GM23338 (cell line): Measurements from ENCODE around the gene MPRIP. TPM values are rescaled to one million over a fixed set of nuclear protein-coding genes. Genes with fewer than 3 reads are reported as not detected.
A peak's percentile ranks its signal among the peaks of the same experiment; 100 is the strongest.

Source experiments
- ATAC-seq: fragments of 200-7000 bp; cut with Tn5 transposase; 3 replicates; pipeline ENCODE4 v1.9.1; 2020
- DNase-seq: peaks from one replicate; pipeline ENCODE4 v3.0.0-alpha.2; 2015; ENCODE audit warnings: low spot score
- H2AFZ ChIP-seq: fragments of 200-600 bp; sonication (generic); 2 replicates; pipeline ENCODE4 v1.8.0; 2016; ENCODE audit warnings: antibody characterized with exemption, mild to moderate bottlenecking, moderate library complexity
- H3F3A ChIP-seq: fragments of 200-600 bp; sonication (generic); replicated peaks from 2 replicates; pipeline ENCODE4 v1.8.0; 2017; ENCODE audit warnings: antibody characterized with exemption, mixed run types, low read depth
- H3K27ac ChIP-seq: fragments of 200-600 bp; sonication (generic); 2 replicates; pipeline ENCODE4 v1.6.1; 2016; ENCODE audit warnings: low read depth
- H3K27me3 ChIP-seq: fragments of 200-600 bp; sonication (generic); 2 replicates; pipeline ENCODE4 v1.8.0; 2016; ENCODE audit warnings: mild to moderate bottlenecking, mixed run types, moderate library complexity; ENCODE audit not compliant: insufficient read depth
- H3K36me3 ChIP-seq: fragments of 200-600 bp; sonication (generic); 2 replicates; pipeline ENCODE4 v1.8.0; 2016; ENCODE audit warnings: mild to moderate bottlenecking; ENCODE audit not compliant: insufficient read depth
- H3K4me1 ChIP-seq: fragments of 200-600 bp; sonication (generic); 2 replicates; pipeline ENCODE4 v1.8.0; 2016; ENCODE audit warnings: mild to moderate bottlenecking, moderate library complexity; ENCODE audit not compliant: insufficient read depth
- H3K4me2 ChIP-seq: fragments of 200-600 bp; sonication (generic); 2 replicates; pipeline ENCODE4 v1.7.1; 2017; ENCODE audit warnings: mixed run types
- H3K4me3 ChIP-seq: fragments of 200-600 bp; sonication (generic); 2 replicates; pipeline ENCODE4 v1.6.1; 2016; ENCODE audit warnings: mixed run types
- H3K79me2 ChIP-seq: fragments of 200-600 bp; sonication (generic); replicated peaks from 2 replicates; pipeline ENCODE4 v1.8.0; 2017; ENCODE audit warnings: mild to moderate bottlenecking; ENCODE audit not compliant: insufficient read depth
- H3K9me2 ChIP-seq: fragments of 200-600 bp; sonication (generic); 2 replicates; pipeline ENCODE4 v1.8.0; 2017; ENCODE audit not compliant: insufficient read depth
- H4K20me1 ChIP-seq: fragments of 200-600 bp; sonication (generic); replicated peaks from 2 replicates; pipeline ENCODE4 v1.8.0; 2017; ENCODE audit warnings: mild to moderate bottlenecking; ENCODE audit not compliant: insufficient read depth
- H3K27ac Mint-ChIP-seq: 2 replicates; pipeline ENCODE4 v1.8.0; 2020; ENCODE audit warnings: inconsistent platforms, mild to moderate bottlenecking, moderate library complexity, mixed read lengths
- H3K27me3 Mint-ChIP-seq: 3 replicates; pipeline ENCODE4 v1.8.0; 2022; ENCODE audit warnings: low read depth, mild to moderate bottlenecking, moderate library complexity, mixed read lengths, inconsistent platforms; ENCODE audit not compliant: insufficient read depth, poor library complexity
- H3K36me3 Mint-ChIP-seq: 3 replicates; pipeline ENCODE4 v1.8.0; 2021; ENCODE audit warnings: low read depth, mild to moderate bottlenecking, inconsistent platforms, moderate library complexity, mixed read lengths
- H3K4me1 Mint-ChIP-seq: 3 replicates; pipeline ENCODE4 v1.8.0; 2020; ENCODE audit warnings: mild to moderate bottlenecking, inconsistent platforms, mixed read lengths
- H3K4me3 Mint-ChIP-seq: 3 replicates; pipeline ENCODE4 v1.8.0; 2021; ENCODE audit warnings: moderate library complexity, mild to moderate bottlenecking, inconsistent platforms, mixed read lengths
- H3K9me3 Mint-ChIP-seq: 3 replicates; pipeline ENCODE4 v1.8.0; 2020; ENCODE audit warnings: moderate library complexity, mild to moderate bottlenecking, inconsistent platforms, mixed read lengths
- CREB1 ChIP-seq: fragments of 250-450 bp; sonication (Bioruptor Pico); IDR thresholded peaks from 2 replicates; pipeline ENCODE4 v1.5.0; 2020; ENCODE audit warnings: low read depth, mild to moderate bottlenecking, moderate library complexity
- CTCF ChIP-seq, 2 experiments: fragments of 200-600 bp in 1 of 2; sonication (generic) in 1 of 2; conservative IDR thresholded peaks; 2 replicates each; pipeline versions ENCODE4 v1.5.1 to v1.6.1; 2016 to 2017; ENCODE audit warnings: antibody characterized with exemption in 2 of 2, low read depth in 2 of 2, mild to moderate bottlenecking in 2 of 2, moderate library complexity in 1 of 2
- EZH2 ChIP-seq: fragments of 200-600 bp; sonication (generic); IDR thresholded peaks from one replicate; pipeline ENCODE4 v1.8.0; 2017; ENCODE audit warnings: antibody characterized with exemption, mild to moderate bottlenecking, low read depth; ENCODE audit not compliant: unreplicated experiment
- EZH2phosphoT487 ChIP-seq: fragments of 200-600 bp; sonication (generic); IDR thresholded peaks from one replicate; pipeline ENCODE4 v1.8.1; 2018; ENCODE audit warnings: antibody characterized with exemption; ENCODE audit not compliant: unreplicated experiment
- JUNB ChIP-seq: IDR thresholded peaks from one replicate; pipeline ENCODE4 v1.6.1; 2016; ENCODE audit warnings: antibody characterized with exemption; ENCODE audit not compliant: unreplicated experiment
- NANOG ChIP-seq: IDR thresholded peaks from 2 replicates; pipeline ENCODE4 v1.6.1; 2016; ENCODE audit warnings: antibody characterized with exemption, borderline replicate concordance
- POLR2AphosphoS5 ChIP-seq: IDR thresholded peaks from 2 replicates; pipeline ENCODE4 v1.6.1; 2016; ENCODE audit warnings: antibody characterized with exemption, low read depth
- STAT1 ChIP-seq: IDR thresholded peaks from one replicate; pipeline ENCODE4 v1.6.1; 2016; ENCODE audit warnings: antibody characterized with exemption; ENCODE audit not compliant: unreplicated experiment
- ZNF114 ChIP-seq: fragments of 250-450 bp; sonication (Bioruptor Pico); IDR thresholded peaks from 2 replicates; pipeline ENCODE4 v1.5.0; 2020; ENCODE audit warnings: mild to moderate bottlenecking, moderate library complexity
- ZNF331 ChIP-seq: fragments of 250-450 bp; sonication (Bioruptor Pico); IDR thresholded peaks from 2 replicates; pipeline ENCODE4 v1.5.0; 2020; ENCODE audit warnings: low read depth, mild to moderate bottlenecking, moderate library complexity
- ZNF462 ChIP-seq: fragments of 250-450 bp; sonication (Bioruptor Pico); IDR thresholded peaks from 2 replicates; pipeline ENCODE4 v1.5.0; 2020; ENCODE audit warnings: mild to moderate bottlenecking, moderate library complexity
- polyA plus RNA-seq: library from polyadenylated mRNA; unstranded; fragments of >200 nt; fragmentation: Nextera tagmentation; extraction: Ambion mirVana; gene quantifications from 2 replicates; pipeline ENCODE4 v1.2.1, GENCODE V29; 2016
- total RNA-seq: library from RNA; depleted of rRNA; stranded (reverse); fragments of >200 nt; shearing (Covaris generic); gene quantifications from 2 replicates; pipeline ENCODE4 v1.2.3, GENCODE V29; 2014
- TF ChIP-seq, protein P1 (sequence below): IDR thresholded peaks from one replicate; pipeline ENCODE4 v1.6.1; 2018; ENCODE audit warnings: antibody characterized with exemption; ENCODE audit not compliant: unreplicated experiment

MPRIP gene
- total and polyA plus RNA-seq, 2 experiments from 2014 or later = 39.3 to 113 TPM

DNA sequence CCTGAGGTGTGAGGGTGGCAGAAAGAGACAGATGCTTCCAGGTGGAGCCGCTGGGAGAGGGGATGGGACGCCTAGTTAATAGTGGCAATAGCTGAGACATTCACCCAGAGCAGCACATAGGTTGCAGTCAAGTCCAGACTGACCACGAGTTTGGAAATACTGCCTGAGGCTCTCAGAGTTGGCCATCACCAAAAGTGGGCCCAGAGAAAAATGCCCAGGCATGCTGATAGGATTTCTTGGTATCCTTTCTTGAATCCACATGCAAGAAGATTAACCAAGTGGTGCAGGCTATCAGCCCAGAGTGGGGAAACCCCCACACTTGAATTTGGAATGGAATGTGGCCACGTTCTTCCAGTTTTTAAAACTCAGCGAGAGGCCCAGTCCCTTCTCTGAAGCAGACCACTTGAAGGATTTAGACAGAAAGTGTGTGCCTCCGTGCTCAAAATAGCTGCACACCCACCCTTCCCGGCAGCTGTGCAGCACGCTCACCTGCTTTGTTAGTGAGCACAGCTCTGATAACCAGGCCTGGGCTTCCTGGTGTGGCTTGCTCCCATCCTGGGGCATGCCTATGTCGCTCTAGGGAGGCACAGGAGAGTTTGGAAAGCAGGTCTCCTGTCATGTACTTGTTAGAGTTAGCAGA is 128.2 kb downstream of the MPRIP start:
- H3K4me1 Mint-ChIP-seq = peaks cover 11% of the 10 kb centered on the region
- Histone ChIP-seq H3K27ac (no peak overlapping the region), H3K9me2 (no peaks in the 10 kb centered on the region), H2AFZ (no peak overlapping the region), H3K79me2 (no peaks in the 10 kb centered on the region), H4K20me1 (no peaks in the 10 kb centered on the region; the same call in 1 of the 2 replicates), H3F3A (no peaks in the 10 kb centered on the region), H3K27me3 (no peaks in the 10 kb centered on the region), H3K4me1 (no peaks in the 10 kb centered on the region), H3K4me3 (no peak overlapping the region), H3K36me3 (no peaks in the 10 kb centered on the region; the same call in 1 of the 2 replicates), H3K4me2 (no peak overlapping the region)
- H3K4me3 Mint-ChIP-seq = no peak overlapping the region
- H3K27me3 Mint-ChIP-seq = peaks cover 12% of the 10 kb centered on the region
- H3K36me3 Mint-ChIP-seq = peaks cover 29% of the 10 kb centered on the region; the same call in 2 of the 3 replicates
- H3K9me3 Mint-ChIP-seq = no peaks in the 10 kb centered on the region
- peak overlapping the region; percentile 65; the same call in 1 of the 2 replicates for H3K27ac Mint-ChIP-seq
- DNase-seq = no peak
- no peak for ATAC-seq
- TF ChIP-seq ZNF462 (CRISPR knock-in tag) (no peak), STAT1 (no peak), CTCF (conservative IDR thresholded peaks at IDR 0.05; ENCODE audit: low read depth in 2 of 2) (no peak), EZH2phosphoT487 (no peak), POLR2AphosphoS5 (no peak), EZH2 (no peak), ZNF331 (CRISPR knock-in tag) (no peak), NANOG (no peak), CREB1 (no peak), JUNB (no peak), ZNF114 (CRISPR knock-in tag) (no peak)
- TF ChIP-seq, protein P1, sequence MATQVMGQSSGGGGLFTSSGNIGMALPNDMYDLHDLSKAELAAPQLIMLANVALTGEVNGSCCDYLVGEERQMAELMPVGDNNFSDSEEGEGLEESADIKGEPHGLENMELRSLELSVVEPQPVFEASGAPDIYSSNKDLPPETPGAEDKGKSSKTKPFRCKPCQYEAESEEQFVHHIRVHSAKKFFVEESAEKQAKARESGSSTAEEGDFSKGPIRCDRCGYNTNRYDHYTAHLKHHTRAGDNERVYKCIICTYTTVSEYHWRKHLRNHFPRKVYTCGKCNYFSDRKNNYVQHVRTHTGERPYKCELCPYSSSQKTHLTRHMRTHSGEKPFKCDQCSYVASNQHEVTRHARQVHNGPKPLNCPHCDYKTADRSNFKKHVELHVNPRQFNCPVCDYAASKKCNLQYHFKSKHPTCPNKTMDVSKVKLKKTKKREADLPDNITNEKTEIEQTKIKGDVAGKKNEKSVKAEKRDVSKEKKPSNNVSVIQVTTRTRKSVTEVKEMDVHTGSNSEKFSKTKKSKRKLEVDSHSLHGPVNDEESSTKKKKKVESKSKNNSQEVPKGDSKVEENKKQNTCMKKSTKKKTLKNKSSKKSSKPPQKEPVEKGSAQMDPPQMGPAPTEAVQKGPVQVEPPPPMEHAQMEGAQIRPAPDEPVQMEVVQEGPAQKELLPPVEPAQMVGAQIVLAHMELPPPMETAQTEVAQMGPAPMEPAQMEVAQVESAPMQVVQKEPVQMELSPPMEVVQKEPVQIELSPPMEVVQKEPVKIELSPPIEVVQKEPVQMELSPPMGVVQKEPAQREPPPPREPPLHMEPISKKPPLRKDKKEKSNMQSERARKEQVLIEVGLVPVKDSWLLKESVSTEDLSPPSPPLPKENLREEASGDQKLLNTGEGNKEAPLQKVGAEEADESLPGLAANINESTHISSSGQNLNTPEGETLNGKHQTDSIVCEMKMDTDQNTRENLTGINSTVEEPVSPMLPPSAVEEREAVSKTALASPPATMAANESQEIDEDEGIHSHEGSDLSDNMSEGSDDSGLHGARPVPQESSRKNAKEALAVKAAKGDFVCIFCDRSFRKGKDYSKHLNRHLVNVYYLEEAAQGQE = no peak
